NOMO-1 treated with DMSO at 0.1 percent for 48 hours (cell line): ENCODE data around the gene FOXL2NB.

Source experiments
- DNase-seq: peaks from one replicate; lab custom pipeline; 2025; ENCODE audit not compliant: unreplicated experiment; lab: John Stamatoyannopoulos, UW

The FOXL2NB gene

GRCh38 chr3:138987181-138987580 is 40.2 kb downstream of the FOXL2NB start:
- DNase-seq: no peak

DNA sequence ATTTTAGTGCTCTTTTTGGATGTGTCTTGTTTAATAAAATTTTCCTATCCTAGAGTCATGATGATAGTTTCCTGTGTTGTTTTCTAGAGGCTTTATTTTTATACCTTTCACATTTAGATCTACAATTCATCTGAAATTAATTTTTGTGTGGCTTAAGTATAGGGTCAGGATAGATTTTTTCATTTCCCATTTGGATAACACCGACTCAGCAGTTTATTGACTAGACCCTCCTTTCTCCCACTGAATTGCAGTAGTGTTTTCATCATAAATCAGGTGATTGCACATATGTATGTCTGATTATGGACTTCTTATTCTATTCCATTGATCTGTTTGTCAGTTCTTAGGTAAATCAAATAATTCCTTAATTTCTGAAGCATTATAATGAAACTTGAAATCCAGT is 48.7 kb downstream of the FOXL2NB start:
- no peak for DNase-seq
